Measurements from ENCODE around the gene MFF. TPM values are rescaled to one million over a fixed set of nuclear protein-coding genes. Genes with fewer than 3 reads are reported as not detected.

Gene MFF
- total and polyA plus RNA-seq, 2 donors (not counting 3 experiments of a cell fraction or from before 2014, with no cell fraction given): 36.3 to 65.1 TPM

- Histone ChIP-seq H3K9me1 (replicated peaks; ENCODE audit: control insufficient read depth, extremely low read depth, insufficient read depth, low read length) (no peaks in the 10 kb centered on the region), H3K27ac (ENCODE audit: insufficient read depth, low read depth, low read length) (no peak overlapping the region), H3K79me2 (ENCODE audit: control insufficient read depth, insufficient read depth, low read length) (no peaks in the 10 kb centered on the region), H3K36me3 (ENCODE audit: control insufficient read depth in 2 of 2, extremely low read depth in 1 of 2, insufficient read depth in 2 of 2, low read length in 2 of 2) (no peaks in the 10 kb centered on the region), H3K27me3 (ENCODE audit: control insufficient read depth in 2 of 2, insufficient read depth in 2 of 2, low read length in 2 of 2) (no peaks in the 10 kb centered on the region), H3K9me3 (replicated peaks; ENCODE audit: control insufficient read depth, insufficient read depth, low read length) (no peaks in the 10 kb centered on the region), H4K20me1 (replicated peaks; ENCODE audit: control insufficient read depth, extremely low read depth, insufficient read depth, low read length) (no peaks in the 10 kb centered on the region), H3K4me2 (ENCODE audit: insufficient read depth, low read length) (no peak overlapping the region), H3K4me1 (ENCODE audit: control insufficient read depth, extremely low read depth, insufficient read depth, low read length) (peaks cover 8% of the 10 kb centered on the region), H2AFZ (ENCODE audit: low read depth, low read length) (no peak overlapping the region), H3K4me3 (replicated peaks in 1 of 3; ENCODE audit: insufficient read depth in 1 of 3, low read depth in 1 of 3, low read length in 3 of 3) (no peak overlapping the region), H3K9ac (replicated peaks; ENCODE audit: extremely low read depth, insufficient read depth, low read length) (no peak overlapping the region)
- ChIA-PET POLR2A (no interaction called here), CTCF (interaction anchor here (1.1 to 1.4 kb wide), 2 partner anchors 364 to 488 kb away, joined by 3 to 5 read pairs; no protein-coding TSS in a partner anchor)
- DNase-seq (ENCODE audit: low read depth, low spot score): no peak
- dilution Hi-C loops (cut with MboI; ENCODE audit: extremely low pct_ligation_motif_present, low sequenced_read_pairs) (no loop called here), intact Hi-C loops (cut with micrococcal nuclease) (no loop called here)
- TF ChIP-seq POLR2AphosphoS5 (IDR thresholded peaks at IDR 0.05; ENCODE audit: insufficient read depth, low read depth, low read length) (no peak), MYC (IDR thresholded peaks at IDR 0.05; ENCODE audit: low read depth, low read length) (no peak), POLR2A (IDR thresholded peaks at IDR 0.05; ENCODE audit: low read depth, low read length) (no peak), EZH2 (IDR thresholded peaks at IDR 0.05; ENCODE audit: borderline replicate concordance, low read depth, low read length, severe bottlenecking) (no peak), JUN (IDR thresholded peaks at IDR 0.05; ENCODE audit: borderline replicate concordance, insufficient read depth, insufficient read length, low read depth) (no peak), FOS (IDR thresholded peaks at IDR 0.05; ENCODE audit: borderline replicate concordance, insufficient read depth, low read length) (no peak), GATA2 (IDR thresholded peaks at IDR 0.05; ENCODE audit: insufficient read depth, insufficient read length, low read depth, low read length) (no peak)
- TF ChIP-seq, protein P1, sequence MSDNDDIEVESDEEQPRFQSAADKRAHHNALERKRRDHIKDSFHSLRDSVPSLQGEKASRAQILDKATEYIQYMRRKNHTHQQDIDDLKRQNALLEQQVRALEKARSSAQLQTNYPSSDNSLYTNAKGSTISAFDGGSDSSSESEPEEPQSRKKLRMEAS (IDR thresholded peaks at IDR 0.05; ENCODE audit: insufficient read depth, insufficient read length): no peak
- TF ChIP-seq, protein P2, sequence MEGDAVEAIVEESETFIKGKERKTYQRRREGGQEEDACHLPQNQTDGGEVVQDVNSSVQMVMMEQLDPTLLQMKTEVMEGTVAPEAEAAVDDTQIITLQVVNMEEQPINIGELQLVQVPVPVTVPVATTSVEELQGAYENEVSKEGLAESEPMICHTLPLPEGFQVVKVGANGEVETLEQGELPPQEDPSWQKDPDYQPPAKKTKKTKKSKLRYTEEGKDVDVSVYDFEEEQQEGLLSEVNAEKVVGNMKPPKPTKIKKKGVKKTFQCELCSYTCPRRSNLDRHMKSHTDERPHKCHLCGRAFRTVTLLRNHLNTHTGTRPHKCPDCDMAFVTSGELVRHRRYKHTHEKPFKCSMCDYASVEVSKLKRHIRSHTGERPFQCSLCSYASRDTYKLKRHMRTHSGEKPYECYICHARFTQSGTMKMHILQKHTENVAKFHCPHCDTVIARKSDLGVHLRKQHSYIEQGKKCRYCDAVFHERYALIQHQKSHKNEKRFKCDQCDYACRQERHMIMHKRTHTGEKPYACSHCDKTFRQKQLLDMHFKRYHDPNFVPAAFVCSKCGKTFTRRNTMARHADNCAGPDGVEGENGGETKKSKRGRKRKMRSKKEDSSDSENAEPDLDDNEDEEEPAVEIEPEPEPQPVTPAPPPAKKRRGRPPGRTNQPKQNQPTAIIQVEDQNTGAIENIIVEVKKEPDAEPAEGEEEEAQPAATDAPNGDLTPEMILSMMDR (IDR thresholded peaks at IDR 0.05; ENCODE audit: extremely low read depth in 1 of 2, insufficient read depth in 1 of 2, low read depth in 1 of 2, low read length in 2 of 2): no peak
- FAIRE-seq: no peak
- no TSS peak for BruUV-seq (replicated peaks)
Observed at GRCh38 chr2:227402321-227402720, 77.3 kb downstream of the MFF start.

Measured in endothelial cell of umbilical vein (primary cell).